IPS-20b (cell line): ENCODE measurements around the gene XRCC4.

Experiments used
- H3K27ac ChIP-seq: one replicate; pipeline ENCODE4 v1.5.1; 2013; ENCODE audit warnings: low read length
- H3K27me3 ChIP-seq: 2 replicates; pipeline ENCODE4 v1.6.1; 2013; ENCODE audit warnings: mild to moderate bottlenecking, low read length, inconsistent platforms; ENCODE audit not compliant: insufficient read depth
- H3K36me3 ChIP-seq: 2 replicates; pipeline ENCODE4 v1.6.1; 2013; ENCODE audit warnings: low read depth, mild to moderate bottlenecking, inconsistent platforms, low read length, moderate library complexity; ENCODE audit not compliant: insufficient read depth
- H3K4me1 ChIP-seq: 2 replicates; pipeline ENCODE4 v1.6.1; 2013; ENCODE audit warnings: mild to moderate bottlenecking, control low read depth, inconsistent platforms, low read length, moderate library complexity; ENCODE audit not compliant: insufficient read depth
- H3K4me3 ChIP-seq: 2 replicates; pipeline ENCODE4 v1.5.1; 2013; ENCODE audit warnings: mild to moderate bottlenecking, low read length, inconsistent platforms
- H3K9ac ChIP-seq: 2 replicates; pipeline ENCODE4 v1.6.1; 2013; ENCODE audit warnings: low read depth, mild to moderate bottlenecking, inconsistent platforms, low read length, moderate library complexity
- H3K9me3 ChIP-seq: 2 replicates; pipeline ENCODE4 v1.6.1; 2013; ENCODE audit warnings: mild to moderate bottlenecking, low read depth, low read length, inconsistent platforms; ENCODE audit not compliant: insufficient read depth

XRCC4 gene

GRCh38 chr5:83362526-83362925 is 285.2 kb downstream of the XRCC4 start:
- H3K9ac ChIP-seq = no peak overlapping the region
- no peaks in the 10 kb centered on the region for H3K4me1 ChIP-seq
- no peak overlapping the region for H3K27ac ChIP-seq
- H3K4me3 ChIP-seq = no peak overlapping the region
- H3K36me3 ChIP-seq = no peaks in the 10 kb centered on the region
- H3K27me3 ChIP-seq = no peaks in the 10 kb centered on the region
- peaks cover 7% of the 10 kb centered on the region for H3K9me3 ChIP-seq

GRCh38 chr5:83363111-83363885 is 286.0 kb downstream of the XRCC4 start:
- Histone ChIP-seq H3K27me3 (no peaks in the 10 kb centered on the region), H3K9ac (no peak overlapping the region), H3K27ac (no peak overlapping the region), H3K4me3 (no peak overlapping the region), H3K4me1 (no peaks in the 10 kb centered on the region), H3K9me3 (peaks cover 7% of the 10 kb centered on the region), H3K36me3 (no peaks in the 10 kb centered on the region)

- Histone ChIP-seq H3K27me3 (no peaks in the 10 kb centered on the region), H3K9ac (no peak overlapping the region), H3K36me3 (no peaks in the 10 kb centered on the region), H3K4me3 (no peak overlapping the region), H3K4me1 (peaks cover 4% of the 10 kb centered on the region; the same call in 1 of the 2 replicates), H3K27ac (no peak overlapping the region), H3K9me3 (peaks cover 7% of the 10 kb centered on the region)
Observed at GRCh38 chr5:83363886-83364275, 286.5 kb downstream of the XRCC4 start.

- H3K4me3 ChIP-seq = no peak overlapping the region
Observed at GRCh38 chr5:83364312-83365299, 287.3 kb downstream of the XRCC4 start.

GRCh38 chr5:83368319-83368718 is 291.0 kb downstream of the XRCC4 start:
- Histone ChIP-seq H3K9me3 (no peaks in the 10 kb centered on the region), H3K27ac (no peak overlapping the region), H3K4me1 (peaks cover 4% of the 10 kb centered on the region; the same call in 1 of the 2 replicates), H3K4me3 (no peak overlapping the region), H3K27me3 (no peaks in the 10 kb centered on the region), H3K9ac (no peak overlapping the region), H3K36me3 (no peaks in the 10 kb centered on the region)

More at GRCh38 chr5:83364312-83365299, 287.3 kb downstream of the XRCC4 start:
- no peak overlapping the region for H3K27ac ChIP-seq
- H3K9ac ChIP-seq = no peak overlapping the region
- H3K36me3 ChIP-seq = no peaks in the 10 kb centered on the region
- H3K27me3 ChIP-seq = no peaks in the 10 kb centered on the region
- peaks cover 7% of the 10 kb centered on the region for H3K9me3 ChIP-seq
- H3K4me1 ChIP-seq = peaks cover 4% of the 10 kb centered on the region; the same call in 1 of the 2 replicates

- no peak overlapping the region for H3K27ac ChIP-seq
- no peaks in the 10 kb centered on the region for H3K36me3 ChIP-seq
- H3K9me3 ChIP-seq = no peaks in the 10 kb centered on the region
- no peaks in the 10 kb centered on the region for H3K27me3 ChIP-seq
- no peak overlapping the region for H3K4me3 ChIP-seq
- peaks cover 4% of the 10 kb centered on the region; the same call in 1 of the 2 replicates for H3K4me1 ChIP-seq
- H3K9ac ChIP-seq = no peak overlapping the region
Observed at GRCh38 chr5:83368835-83369234, 291.5 kb downstream of the XRCC4 start.

- H3K4me1 ChIP-seq = peaks cover 4% of the 10 kb centered on the region; the same call in 1 of the 2 replicates
- H3K4me3 ChIP-seq = no peak overlapping the region
Observed at GRCh38 chr5:83370957-83371356, 293.6 kb downstream of the XRCC4 start.

GRCh38 chr5:83371726-83372125 is 294.4 kb downstream of the XRCC4 start:
- Histone ChIP-seq H3K4me3 (no peak overlapping the region), H3K27me3 (no peaks in the 10 kb centered on the region), H3K27ac (no peak overlapping the region), H3K9me3 (no peaks in the 10 kb centered on the region), H3K4me1 (peaks cover 4% of the 10 kb centered on the region; the same call in 1 of the 2 replicates), H3K36me3 (no peaks in the 10 kb centered on the region), H3K9ac (no peak overlapping the region)

More at GRCh38 chr5:83370957-83371356, 293.6 kb downstream of the XRCC4 start:
- no peak overlapping the region for H3K27ac ChIP-seq
- H3K27me3 ChIP-seq = no peaks in the 10 kb centered on the region
- no peak overlapping the region for H3K9ac ChIP-seq
- H3K36me3 ChIP-seq = no peaks in the 10 kb centered on the region
- no peaks in the 10 kb centered on the region for H3K9me3 ChIP-seq

GRCh38 chr5:83374547-83374946 is 297.2 kb downstream of the XRCC4 start:
- Histone ChIP-seq H3K27ac (no peak overlapping the region), H3K4me1 (peaks cover 8% of the 10 kb centered on the region; the same call in 1 of the 2 replicates), H3K4me3 (no peak overlapping the region), H3K27me3 (no peaks in the 10 kb centered on the region), H3K9me3 (no peaks in the 10 kb centered on the region), H3K36me3 (no peaks in the 10 kb centered on the region), H3K9ac (no peak overlapping the region)

- Histone ChIP-seq H3K27me3 (no peaks in the 10 kb centered on the region), H3K4me3 (no peak overlapping the region), H3K36me3 (no peaks in the 10 kb centered on the region), H3K4me1 (peaks cover 8% of the 10 kb centered on the region; the same call in 1 of the 2 replicates), H3K27ac (no peak overlapping the region), H3K9ac (no peak overlapping the region), H3K9me3 (no peaks in the 10 kb centered on the region)
Observed at GRCh38 chr5:83375049-83375745, 297.9 kb downstream of the XRCC4 start.

GRCh38 chr5:83376461-83376860 is 299.1 kb downstream of the XRCC4 start:
- H3K27ac ChIP-seq = no peak overlapping the region
- H3K9me3 ChIP-seq = no peaks in the 10 kb centered on the region

More at GRCh38 chr5:83376461-83376860, 299.1 kb downstream of the XRCC4 start:
- no peak overlapping the region for H3K9ac ChIP-seq
- H3K4me1 ChIP-seq = peaks cover 8% of the 10 kb centered on the region; the same call in 1 of the 2 replicates
- H3K27me3 ChIP-seq = no peaks in the 10 kb centered on the region
- no peak overlapping the region for H3K4me3 ChIP-seq
- H3K36me3 ChIP-seq = no peaks in the 10 kb centered on the region
